ENCODE measurements around the gene ZNF780A.

DNA sequence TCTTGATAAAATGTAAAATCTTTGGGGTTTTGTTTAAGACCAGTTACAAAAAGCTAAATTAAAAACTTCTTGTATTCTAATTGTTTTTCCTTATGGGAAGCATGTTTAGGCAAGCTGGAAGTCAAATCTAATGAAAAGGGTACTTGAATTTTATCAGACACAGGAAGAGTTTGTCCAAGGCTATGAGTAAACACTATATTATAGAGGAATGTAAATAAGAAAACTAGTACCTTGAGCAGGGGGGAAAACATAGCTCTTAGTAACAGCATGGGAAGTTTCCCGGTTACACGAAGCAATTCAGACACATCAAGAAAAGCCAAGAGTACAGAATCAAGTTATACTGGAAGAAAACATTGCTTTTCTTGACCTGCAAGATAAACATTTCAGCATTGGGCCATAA, 19.8 kb upstream of the ZNF780A start:
- TF ChIP-seq, protein P1, sequence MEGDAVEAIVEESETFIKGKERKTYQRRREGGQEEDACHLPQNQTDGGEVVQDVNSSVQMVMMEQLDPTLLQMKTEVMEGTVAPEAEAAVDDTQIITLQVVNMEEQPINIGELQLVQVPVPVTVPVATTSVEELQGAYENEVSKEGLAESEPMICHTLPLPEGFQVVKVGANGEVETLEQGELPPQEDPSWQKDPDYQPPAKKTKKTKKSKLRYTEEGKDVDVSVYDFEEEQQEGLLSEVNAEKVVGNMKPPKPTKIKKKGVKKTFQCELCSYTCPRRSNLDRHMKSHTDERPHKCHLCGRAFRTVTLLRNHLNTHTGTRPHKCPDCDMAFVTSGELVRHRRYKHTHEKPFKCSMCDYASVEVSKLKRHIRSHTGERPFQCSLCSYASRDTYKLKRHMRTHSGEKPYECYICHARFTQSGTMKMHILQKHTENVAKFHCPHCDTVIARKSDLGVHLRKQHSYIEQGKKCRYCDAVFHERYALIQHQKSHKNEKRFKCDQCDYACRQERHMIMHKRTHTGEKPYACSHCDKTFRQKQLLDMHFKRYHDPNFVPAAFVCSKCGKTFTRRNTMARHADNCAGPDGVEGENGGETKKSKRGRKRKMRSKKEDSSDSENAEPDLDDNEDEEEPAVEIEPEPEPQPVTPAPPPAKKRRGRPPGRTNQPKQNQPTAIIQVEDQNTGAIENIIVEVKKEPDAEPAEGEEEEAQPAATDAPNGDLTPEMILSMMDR (IDR thresholded peaks at IDR 0.05): no peak
- TF ChIP-seq POLR2A (IDR thresholded peaks at IDR 0.05): no peak
